Spleen (tissue), 11 donors: ENCODE measurements around the gene GRHL3. TPM values are rescaled to one million over a fixed set of nuclear protein-coding genes. Genes with fewer than 3 reads are reported as not detected.

Source experiments
- DNase-seq: peaks from one replicate; pipeline ENCODE4 v3.0.0-alpha.2; 2020
- H3K27ac ChIP-seq, 8 donors: fragments of 200-600 bp; sonication (generic) in 7 of 8; 1 replicate in 4 of 8; 2 replicates in 4 of 8; pipeline versions ENCODE4 v1.5.0 to v1.8.0; 2016 to 2021; ENCODE audit warnings: inconsistent platforms in 4 of 8, mild to moderate bottlenecking in 4 of 8, moderate library complexity in 1 of 8
- H3K27me3 ChIP-seq, 7 donors: fragments of 200-600 bp; sonication (generic) in 6 of 7; replicated peaks in 1 of 7; 1 replicate in 4 of 7; 2 replicates in 3 of 7; pipeline versions ENCODE4 v1.5.0 to v1.8.0; 2016 to 2021; ENCODE audit warnings: inconsistent platforms in 3 of 7, mild to moderate bottlenecking in 1 of 7
- H3K36me3 ChIP-seq, 6 donors: fragments of 200-600 bp; sonication (generic) in 5 of 6; 1 replicate in 4 of 6; 2 replicates in 2 of 6; pipeline versions ENCODE4 v1.5.0 to v1.8.0; 2016 to 2021; ENCODE audit warnings: inconsistent platforms in 2 of 6
- H3K4me1 ChIP-seq, 6 donors: fragments of 200-600 bp; sonication (generic) in 5 of 6; 1 replicate in 3 of 6; 2 replicates in 3 of 6; pipeline versions ENCODE4 v1.5.0 to v1.8.0; 2016 to 2021; ENCODE audit warnings: inconsistent platforms in 3 of 6
- H3K4me3 ChIP-seq, 8 donors: fragments of 200-600 bp; sonication (generic) in 7 of 8; 1 replicate in 4 of 8; 2 replicates in 4 of 8; pipeline versions ENCODE4 v1.5.0 to v1.8.0; 2016 to 2021; ENCODE audit warnings: inconsistent platforms in 4 of 8, mild to moderate bottlenecking in 4 of 8, moderate library complexity in 2 of 8
- H3K9me3 ChIP-seq, 8 donors: fragments of 200-600 bp; sonication (generic) in 7 of 8; 1 replicate in 4 of 8; 2 replicates in 4 of 8; pipeline versions ENCODE4 v1.5.0 to v1.8.0; 2016 to 2021; ENCODE audit warnings: inconsistent platforms in 4 of 8
- CTCF ChIP-seq, 11 experiments: fragments of 200-600 bp in 7 of 11; fragments of 450-650 bp in 4 of 11; sonication (generic) in 4 of 11; IDR thresholded peaks in 8 of 11; conservative IDR thresholded peaks in 3 of 11; 1 replicate in 7 of 11; 2 replicates in 4 of 11; pipeline versions ENCODE4 v1.4.0 to v1.8.0; 2016 to 2021; ENCODE audit warnings: antibody characterized with exemption in 11 of 11, inconsistent platforms in 4 of 11, mild to moderate bottlenecking in 1 of 11
- POLR2A ChIP-seq, 3 donors: fragments of 450-650 bp; IDR thresholded peaks; one replicate each; pipeline ENCODE4 v1.5.1; 2017; ENCODE audit warnings: antibody characterized with exemption in 3 of 3, mild to moderate bottlenecking in 1 of 3
- POLR2AphosphoS5 ChIP-seq, 3 donors: sonication (generic); formaldehyde crosslinking; IDR thresholded peaks; one replicate each; pipeline ENCODE4 v1.5.1; 2017; ENCODE audit warnings: antibody characterized with exemption in 3 of 3
- WGBS, 5 donors: extraction: QIAGEN DNeasy Blood & Tissue Kit in 3 of 5; methylation state at CpG; one replicate each; pipeline versions ENCODE4 v1.1.5 to v1.1.7; 2013 to 2018; 5-methylcytosine and 5-hydroxymethylcytosine counted together
- intact Hi-C: fragments of 100-400 bp; cut with DNase I; formaldehyde crosslinking; loops from one replicate; pipeline ENCODE4 v1.15.0; 2023; ENCODE audit warnings: low total_unique reads
- polyA plus RNA-seq, 3 donors: library from polyadenylated mRNA; stranded (reverse); fragments of 200-250 nt; gene quantifications; one replicate each; pipeline ENCODE4 v1.2.1, GENCODE V29; 2013
- total RNA-seq, 7 donors: library from RNA; depleted of rRNA in 3 of 7; stranded (reverse); fragments of >200 nt in 3 of 7; fragmentation: NEBNext Ultra II Directional in 4 of 7; extraction: Animal tissue kit (Norgen Biotek cat#: 25700) in 4 of 7; gene quantifications; one replicate each; pipeline versions ENCODE4 v1.1.0 to v1.2.1, GENCODE V29; 2016 to 2021
- donor health status: healthy with polysubstance abuse.
- donor health status: DM: no; HTN: no; CAD: no; lungs with moderate emphysema.
- donor health status: DM: no; HTN: no; CAD: no.
- donor health status: Bipolar disorder and iron deficiency.
- donor health status: healthy.
- donor health status: DM: no; HTN: no; CAD: no.
- donor health status: DM: yes; HTN: yes; CAD: no.

Gene GRHL3
- total and polyA plus RNA-seq, 10 donors: 0.04 to 0.06 TPM; not detected in 8

- DNase-seq: no peak
- TF ChIP-seq POLR2AphosphoS5 (IDR thresholded peaks at IDR 0.05): no peak
- TF ChIP-seq POLR2A (IDR thresholded peaks at IDR 0.05): no peak
- TF ChIP-seq CTCF (IDR thresholded peaks at IDR 0.05 in 8 of 11, conservative IDR thresholded peaks at IDR 0.05 in 3 of 11): no peak
- Histone ChIP-seq H3K9me3 (no peaks in the 10 kb centered on the region), H3K27ac (no peak overlapping the region), H3K36me3 (no peaks in the 10 kb centered on the region), H3K27me3 (peaks cover 0 to 93% (median 53%) of the 10 kb centered on the region in 7 donors), H3K4me3 (no peak overlapping the region), H3K4me1 (peaks cover 8 to 53% (median 36%) of the 10 kb centered on the region in 6 donors)
- WGBS, 5 donors: 19 to 43% (median 26%) methylated on average over 2 of the region's 2 CpGs
- intact Hi-C loops: no loop called here
Measured at GRCh38 chr1:24317956-24318614, 1.1 kb upstream of the GRHL3 start.

- TF ChIP-seq POLR2AphosphoS5 (IDR thresholded peaks at IDR 0.05): no peak
- no peak for TF ChIP-seq POLR2A (IDR thresholded peaks at IDR 0.05)
- TF ChIP-seq CTCF (IDR thresholded peaks at IDR 0.05 in 8 of 11, conservative IDR thresholded peaks at IDR 0.05 in 3 of 11): no peak
- Histone ChIP-seq H3K27me3 (peaks cover 0 to 95% (median 53%) of the 10 kb centered on the region in 7 donors), H3K27ac (no peak overlapping the region), H3K4me1 (peaks cover 8 to 56% (median 36%) of the 10 kb centered on the region in 6 donors), H3K4me3 (peak overlapping the region in 1 of 8 donors; percentile 13), H3K9me3 (no peaks in the 10 kb centered on the region), H3K36me3 (no peaks in the 10 kb centered on the region)
- WGBS, 5 donors: 16 to 30% (median 18%) methylated on average over 5 of the region's 5 CpGs
- intact Hi-C loops: no loop called here
- DNase-seq: no peak
Measured at GRCh38 chr1:24318615-24319311, 394 bp upstream of the GRHL3 start.

DNA sequence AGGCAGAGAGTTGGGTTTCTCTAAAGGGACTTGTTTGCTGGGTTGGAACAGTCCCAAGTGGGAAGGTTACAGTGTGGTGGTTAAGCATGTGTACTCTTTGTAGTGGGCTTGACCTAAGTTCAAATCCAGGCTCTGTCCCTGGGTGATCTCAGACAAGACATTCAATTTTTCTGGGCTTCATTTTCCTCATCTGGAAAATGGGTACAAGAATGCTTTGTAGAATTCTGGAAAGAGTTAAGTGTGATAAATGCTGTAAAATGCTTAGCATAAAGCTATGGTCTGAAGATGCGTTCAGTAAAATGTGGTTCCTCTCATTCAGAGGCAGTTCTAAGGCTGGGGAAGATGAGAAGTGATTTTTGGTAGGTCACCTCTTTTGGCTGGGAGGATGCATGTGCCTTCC lies 805 bp downstream of the GRHL3 start:
- Histone ChIP-seq H3K27me3 (peaks cover 0 to 92% (median 53%) of the 10 kb centered on the region in 7 donors), H3K4me1 (peaks cover 8 to 56% (median 36%) of the 10 kb centered on the region in 6 donors)

More for the DNA sequence above, 805 bp downstream of the GRHL3 start:
- 78 to 80% (median 79%) methylated on average over 1 of the region's 1 CpG for WGBS, 5 donors
- Histone ChIP-seq H3K4me3 (no peak overlapping the region), H3K27ac (no peak overlapping the region), H3K9me3 (no peaks in the 10 kb centered on the region), H3K36me3 (no peaks in the 10 kb centered on the region)
- no peak for DNase-seq
- intact Hi-C loops: no loop called here
- no peak for TF ChIP-seq POLR2AphosphoS5 (IDR thresholded peaks at IDR 0.05)
- TF ChIP-seq POLR2A (IDR thresholded peaks at IDR 0.05): no peak
- no peak for TF ChIP-seq CTCF (IDR thresholded peaks at IDR 0.05 in 8 of 11, conservative IDR thresholded peaks at IDR 0.05 in 3 of 11)
